Measurements from ENCODE around the gene RCVRN.

RCVRN gene

GRCh38 chr17:9905078-9905415 lies at the start of gene RCVRN:
Gene RCVRN (minus strand): TSS chr17:9905271. CDS start chr17:9905180, 91 bp downstream.
- no peak for FAIRE-seq

- FAIRE-seq: no peak
These were observed 48.4 kb upstream of the RCVRN start for GRCh38 chr17:9953492-9953891.

GRCh38 chr17:9951803-9952202 lies 46.7 kb upstream of the RCVRN start:
- no peak for FAIRE-seq

- FAIRE-seq: no peak
These were observed 43.9 kb upstream of the RCVRN start for GRCh38 chr17:9948928-9949327.

GRCh38 chr17:9944704-9945103 lies 39.6 kb upstream of the RCVRN start:
- no peak for FAIRE-seq

GRCh38 chr17:9943343-9943742 lies 38.3 kb upstream of the RCVRN start:
- FAIRE-seq: no peak

- FAIRE-seq: no peak
These were observed 37.8 kb upstream of the RCVRN start for GRCh38 chr17:9942885-9943284.

- FAIRE-seq: no peak
These were observed 36.2 kb upstream of the RCVRN start for GRCh38 chr17:9941305-9941704.

GRCh38 chr17:9940841-9941240 lies 35.8 kb upstream of the RCVRN start:
- no peak for FAIRE-seq

- FAIRE-seq: no peak
These were observed 33.7 kb upstream of the RCVRN start for GRCh38 chr17:9938764-9939163.

- no peak for FAIRE-seq
These were observed 32.8 kb upstream of the RCVRN start for GRCh38 chr17:9937901-9938300.

- FAIRE-seq: no peak
These were observed 32.2 kb upstream of the RCVRN start for GRCh38 chr17:9937241-9937761.

GRCh38 chr17:9936095-9936494 lies 31.0 kb upstream of the RCVRN start:
- FAIRE-seq: no peak

- FAIRE-seq: no peak
These were observed 30.3 kb upstream of the RCVRN start for GRCh38 chr17:9935408-9935807.

GRCh38 chr17:9934331-9934730 lies 29.3 kb upstream of the RCVRN start:
- FAIRE-seq: no peak

GRCh38 chr17:9932491-9932890 lies 27.4 kb upstream of the RCVRN start:
- FAIRE-seq: no peak

GRCh38 chr17:9931144-9931741 lies 26.2 kb upstream of the RCVRN start:
- no peak for FAIRE-seq

- FAIRE-seq: no peak
These were observed 24.8 kb upstream of the RCVRN start for GRCh38 chr17:9929871-9930270.

GRCh38 chr17:9928601-9929333 lies 23.7 kb upstream of the RCVRN start:
- FAIRE-seq: no peak

- no peak for FAIRE-seq
These were observed 21.2 kb upstream of the RCVRN start for GRCh38 chr17:9926150-9926804.

- no peak for FAIRE-seq
These were observed 20.4 kb upstream of the RCVRN start for GRCh38 chr17:9925457-9925856.

GRCh38 chr17:9924735-9925191 lies 19.7 kb upstream of the RCVRN start:
- FAIRE-seq: peak; percentile 94

GRCh38 chr17:9922012-9922848 lies 17.2 kb upstream of the RCVRN start:
- FAIRE-seq: no peak

Data from TTC549 (cell line).